GM21717 (cell line): ENCODE measurements around the gene CLIP2.
"Not testable (repeated sequence)": the region's sequence is repeated elsewhere in the genome, so short reads cannot be mapped to it uniquely, and the experiment has no call there.

Source experiments
- ATAC-seq: cut with Tn5 transposase; IDR thresholded peaks from one replicate; pipeline ENCODE4 v1.9.1; 2021; ENCODE audit warnings: mild to moderate bottlenecking, moderate library complexity; ENCODE audit not compliant: unreplicated experiment

CLIP2 gene

GRCh38 chr7:74325210-74325565 lies 36.0 kb downstream of the CLIP2 start:
- ATAC-seq: no peak

DNA sequence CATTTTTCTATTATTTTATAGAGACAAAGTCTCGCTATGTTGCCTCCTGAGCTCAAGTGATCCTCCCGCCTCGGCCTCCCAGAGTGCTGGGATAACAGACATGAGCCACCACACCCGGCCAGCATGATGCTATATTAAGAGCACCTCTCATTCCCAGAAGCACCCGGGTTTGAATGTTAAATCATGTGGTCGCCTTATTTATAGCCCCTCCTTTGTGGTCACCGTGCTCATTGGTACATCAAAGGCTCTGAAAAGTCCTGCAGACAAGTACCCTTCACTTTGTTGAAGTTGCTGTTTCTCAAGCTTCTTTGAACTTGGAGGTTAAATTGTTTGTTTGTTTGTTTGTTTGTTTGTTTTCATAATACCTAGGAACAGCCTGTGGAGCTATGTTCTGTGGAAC lies 40.0 kb downstream of the CLIP2 start:
- no peak for ATAC-seq

- no peak for ATAC-seq
Measured at GRCh38 chr7:74332373-74333176, 43.4 kb downstream of the CLIP2 start.

DNA sequence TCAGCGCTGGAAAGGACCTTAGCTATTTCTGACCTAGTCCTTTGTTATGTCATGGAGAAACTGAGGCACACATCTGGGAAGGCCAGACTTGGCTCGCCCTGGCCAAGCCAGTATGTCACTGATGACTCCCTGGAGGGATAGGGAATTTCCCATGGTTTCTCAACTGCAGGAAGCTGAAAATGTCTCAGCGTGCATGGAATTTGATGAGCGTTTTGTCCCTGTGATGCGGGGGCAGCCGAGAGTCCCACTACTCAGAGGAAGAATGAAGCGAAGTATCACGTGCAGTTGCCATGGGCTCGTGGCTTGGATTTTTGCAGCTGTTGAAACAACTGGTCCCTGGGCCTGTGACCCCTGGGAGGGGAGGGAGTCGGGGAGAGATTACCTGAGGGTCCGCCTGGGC lies 44.8 kb downstream of the CLIP2 start:
- ATAC-seq: no peak

DNA sequence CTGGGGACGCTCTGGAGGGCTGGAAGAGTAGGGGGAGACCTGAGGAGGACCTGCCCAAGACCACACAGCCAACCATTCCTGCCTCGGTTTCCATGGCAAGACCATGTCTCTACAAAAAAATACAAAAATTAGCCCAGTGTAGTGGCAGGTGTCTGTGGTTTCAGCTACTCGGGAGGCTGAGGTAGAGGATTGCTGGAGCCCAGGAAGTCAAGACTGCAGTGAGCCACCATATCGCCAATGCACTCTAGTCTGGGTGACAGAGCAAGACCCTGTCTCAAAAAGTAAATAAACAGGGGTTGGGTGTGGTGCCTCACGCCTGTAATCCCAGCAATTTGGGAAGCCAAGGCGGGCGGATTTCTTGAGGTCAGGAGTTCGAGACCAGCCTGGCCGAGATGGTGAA lies 48.7 kb downstream of the CLIP2 start:
- ATAC-seq: no peak

GRCh38 chr7:74338366-74339108 lies 49.3 kb downstream of the CLIP2 start:
- ATAC-seq: no peak

- ATAC-seq: not testable (repeated sequence)
Measured at GRCh38 chr7:74339648-74340047, 50.4 kb downstream of the CLIP2 start.

GRCh38 chr7:74343281-74344131 lies 54.3 kb downstream of the CLIP2 start:
- no peak for ATAC-seq

DNA sequence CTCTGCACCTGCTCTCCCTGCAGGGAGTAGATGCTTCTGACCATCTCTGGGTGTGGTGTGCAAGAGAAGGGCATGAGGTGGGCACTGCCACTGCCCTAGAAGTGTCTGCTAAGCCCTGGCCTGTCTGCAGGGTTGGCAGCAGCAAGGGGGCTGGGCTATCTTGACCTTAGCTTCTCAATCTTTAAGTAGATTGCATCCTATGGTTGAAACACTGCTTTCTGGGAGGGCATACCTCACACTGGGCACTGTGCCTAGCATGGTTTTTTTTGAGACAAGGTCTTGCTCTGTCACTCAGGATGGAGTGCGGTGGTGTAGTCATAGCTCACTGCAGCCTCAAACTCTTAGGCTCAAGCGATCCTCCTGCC lies 54.9 kb downstream of the CLIP2 start:
- no peak for ATAC-seq

- no peak for ATAC-seq
Measured at GRCh38 chr7:74344786-74345185, 55.6 kb downstream of the CLIP2 start.

- no peak for ATAC-seq
Measured at GRCh38 chr7:74345970-74346369, 56.8 kb downstream of the CLIP2 start.

DNA sequence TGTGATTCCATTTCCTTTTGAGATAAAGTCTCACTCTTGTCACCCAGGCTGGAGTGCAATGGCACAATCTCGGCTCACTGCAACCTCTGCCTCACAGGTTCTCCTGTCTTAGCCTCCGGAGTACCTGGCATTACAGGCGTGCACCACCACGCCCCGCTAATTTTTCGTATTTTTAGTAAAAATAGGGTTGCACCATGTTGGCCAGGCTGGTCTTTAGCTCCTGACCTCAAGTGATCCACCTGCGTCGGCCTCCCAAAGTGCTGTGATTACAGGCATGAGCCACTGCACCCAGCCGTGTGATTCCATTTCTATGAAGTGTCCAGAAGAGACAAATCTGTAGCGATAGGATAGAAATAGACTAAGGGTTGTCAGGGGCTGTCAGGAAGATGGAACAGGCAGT lies 60.4 kb downstream of the CLIP2 start:
- ATAC-seq: no peak

GRCh38 chr7:74350751-74351150 lies 61.5 kb downstream of the CLIP2 start:
- no peak for ATAC-seq

DNA sequence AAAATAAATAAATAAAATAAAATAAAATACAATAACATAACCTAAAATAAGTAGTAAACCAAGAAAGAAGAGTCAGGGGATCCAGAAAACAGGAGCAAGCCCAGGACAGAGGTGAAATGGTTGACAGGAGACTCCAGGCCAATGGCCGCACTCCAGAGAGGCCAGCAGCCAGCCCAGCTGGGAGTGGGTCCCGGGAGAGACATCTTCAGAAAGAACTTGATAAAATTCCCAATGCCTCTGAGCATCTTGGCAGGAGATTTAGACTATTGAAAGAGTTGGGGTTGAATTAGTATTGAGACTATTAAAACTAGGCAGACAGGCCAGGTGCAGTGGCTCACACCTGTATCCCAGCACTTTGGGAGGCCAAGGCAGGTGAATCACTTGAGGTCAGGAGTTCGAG lies 62.6 kb downstream of the CLIP2 start:
- no peak for ATAC-seq

- ATAC-seq: not testable (repeated sequence)
Measured at GRCh38 chr7:74352551-74353138, 63.4 kb downstream of the CLIP2 start.

DNA sequence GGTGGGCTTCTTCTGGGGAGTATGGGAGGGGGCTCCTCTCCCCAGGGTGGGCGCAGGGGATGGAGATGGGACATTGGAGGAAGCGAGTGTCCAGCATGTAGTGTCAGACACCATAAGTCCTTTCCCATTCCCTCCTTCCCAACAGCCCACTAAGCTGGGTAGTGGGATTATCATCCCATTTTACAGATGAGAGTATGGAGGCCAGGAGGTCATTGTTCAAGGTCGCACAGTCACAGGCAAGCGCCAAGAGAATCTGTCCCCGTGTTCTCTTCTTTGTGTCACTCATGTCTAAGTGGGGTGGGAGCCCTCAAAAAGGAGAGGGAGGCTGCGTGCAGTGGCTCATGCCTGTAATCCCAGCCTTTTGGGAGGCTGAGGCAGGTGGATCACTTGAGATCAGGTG lies 64.8 kb downstream of the CLIP2 start:
- no peak for ATAC-seq

DNA sequence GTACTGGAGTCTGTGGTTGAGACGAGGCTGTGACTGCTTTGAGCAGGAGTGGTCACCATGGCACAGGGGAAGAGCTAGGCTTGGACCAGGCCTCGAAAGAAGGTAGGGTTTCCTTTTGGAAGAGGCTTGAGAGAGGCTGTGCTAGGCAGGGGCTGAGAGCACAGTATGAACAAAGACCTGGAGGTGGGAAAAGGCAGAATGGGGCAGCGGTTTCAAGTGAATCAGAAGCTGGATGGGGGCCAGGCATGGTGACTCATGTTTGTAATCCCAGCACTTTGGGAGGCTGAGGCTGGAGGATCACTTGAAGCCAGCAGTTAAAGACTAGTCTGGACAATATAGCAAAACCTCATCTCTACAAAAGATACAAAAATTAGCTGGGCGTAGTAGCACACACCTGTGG lies 65.9 kb downstream of the CLIP2 start:
- no peak for ATAC-seq

GRCh38 chr7:74356589-74357315 lies 67.5 kb downstream of the CLIP2 start:
- no peak for ATAC-seq

DNA sequence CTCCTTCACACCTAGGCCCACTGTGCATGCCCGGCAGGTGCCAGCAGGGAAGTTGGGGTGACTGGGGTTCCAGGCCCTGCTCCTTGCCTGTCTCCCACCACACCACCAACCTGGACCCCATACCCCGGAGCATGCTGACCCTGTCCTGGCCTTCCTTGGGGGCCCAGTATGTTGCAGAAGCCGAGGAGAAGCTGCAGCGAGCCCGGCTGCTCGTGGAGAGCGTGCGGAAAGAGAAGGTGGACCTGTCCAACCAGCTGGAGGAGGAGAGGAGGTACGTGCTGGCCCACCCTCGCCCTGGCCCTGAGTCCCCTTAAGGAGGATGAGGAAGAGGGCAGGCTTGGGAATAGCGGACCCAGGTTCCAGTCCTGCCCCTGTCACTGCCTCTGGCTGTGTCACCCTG lies 70.8 kb downstream of the CLIP2 start:
- no peak for ATAC-seq

DNA sequence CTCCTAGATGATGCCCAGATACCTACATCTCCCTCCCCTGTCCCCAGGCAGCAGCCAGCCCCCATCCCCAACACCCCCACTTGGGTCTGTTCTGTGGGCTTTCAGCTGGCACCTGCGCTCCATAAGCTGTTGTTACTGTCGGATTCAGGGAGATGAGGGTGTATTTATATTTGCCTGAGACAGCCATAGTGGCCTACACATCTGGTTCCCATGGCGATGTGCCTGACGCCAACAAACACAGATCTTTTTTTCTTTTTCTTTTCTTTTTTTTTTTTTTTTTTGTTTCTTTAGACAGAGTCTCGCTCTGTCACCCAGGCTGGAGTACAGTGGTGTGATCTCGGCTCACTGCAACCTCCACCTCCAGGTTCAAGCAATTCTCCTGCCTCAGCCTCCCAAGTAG lies 73.1 kb downstream of the CLIP2 start:
- ATAC-seq: no peak

GRCh38 chr7:74364061-74364460 lies 74.9 kb downstream of the CLIP2 start:
- ATAC-seq: no peak
